ENCODE results near the gene PNO1. TPM values are rescaled to one million over a fixed set of nuclear protein-coding genes. Genes with fewer than 3 reads are reported as not detected.

PNO1 gene
- total RNA-seq, 1 experiment from 2014 or later = 35.0 TPM

GRCh38 chr2:68225119-68225632 lies 67.5 kb downstream of the PNO1 start:
- BruUV-seq (replicated peaks) = no TSS peak
- peak; percentile 78 for DNase-seq (ENCODE audit: unreplicated experiment)
- Mint-ChIP-seq H3K36me3 (ENCODE audit: insufficient read depth, unreplicated experiment) (no peaks in the 10 kb centered on the region), H3K27ac (ENCODE audit: low read depth, unreplicated experiment) (peak overlapping the region; percentile 74), H3K4me3 (ENCODE audit: unreplicated experiment) (peak overlapping the region; percentile 56), H3K4me1 (ENCODE audit: insufficient read depth, unreplicated experiment) (peaks cover 28% of the 10 kb centered on the region), H3K9me3 (ENCODE audit: unreplicated experiment) (no peaks in the 10 kb centered on the region), H3K27me3 (ENCODE audit: insufficient read depth, unreplicated experiment) (no peaks in the 10 kb centered on the region)
- intact Hi-C loops (cut with micrococcal nuclease) = loop anchor here (1.0 to 2.0 kb wide), 2 partner anchors 68 to 103 kb away; partner anchors contain the start of gene PNO1
- ChIA-PET CTCF (interaction anchor here (0.6 to 1.4 kb wide), 8 partner anchors 9 to 370 kb away, joined by 3 to 8 read pairs (median 3); no protein-coding TSS in a partner anchor), POLR2A (interaction anchor here (0.5 to 2.3 kb wide), 17 partner anchors 9 to 162 kb away, joined by 3 to 12 read pairs (median 3); partner anchors contain the start of genes C1D and PNO1)
- peak; percentile 34 for TF ChIP-seq CTCF (IDR thresholded peaks at IDR 0.05; ENCODE audit: unreplicated experiment)

Other genes with a start within 250 kb of the PNO1 start
- gene C1D, start 94.9 kb upstream of the PNO1 start, total RNA-seq (2022) = 17.4 and 22.4 TPM in 2 replicates
- gene PPP3R1, start 94.6 kb downstream of the PNO1 start, total RNA-seq (2022) = 50.9 and 54.6 TPM in 2 replicates
- 0.84 and 2.4 TPM in 2 replicates for gene CNRIP1, start 162.1 kb downstream of the PNO1 start, total RNA-seq (2022)
- not detected in 2 replicates for gene PLEK, start 207.4 kb downstream of the PNO1 start, total RNA-seq (2022)

All from MCF 10A (cell line).